ENCODE data around the gene IPO4. TPM values are rescaled to one million over a fixed set of nuclear protein-coding genes. Genes with fewer than 3 reads are reported as not detected.

The IPO4 gene
- total RNA-seq, 6 experiments from 2014 or later, result 70.4 to 85.2 (median 79.4) TPM

DNA sequence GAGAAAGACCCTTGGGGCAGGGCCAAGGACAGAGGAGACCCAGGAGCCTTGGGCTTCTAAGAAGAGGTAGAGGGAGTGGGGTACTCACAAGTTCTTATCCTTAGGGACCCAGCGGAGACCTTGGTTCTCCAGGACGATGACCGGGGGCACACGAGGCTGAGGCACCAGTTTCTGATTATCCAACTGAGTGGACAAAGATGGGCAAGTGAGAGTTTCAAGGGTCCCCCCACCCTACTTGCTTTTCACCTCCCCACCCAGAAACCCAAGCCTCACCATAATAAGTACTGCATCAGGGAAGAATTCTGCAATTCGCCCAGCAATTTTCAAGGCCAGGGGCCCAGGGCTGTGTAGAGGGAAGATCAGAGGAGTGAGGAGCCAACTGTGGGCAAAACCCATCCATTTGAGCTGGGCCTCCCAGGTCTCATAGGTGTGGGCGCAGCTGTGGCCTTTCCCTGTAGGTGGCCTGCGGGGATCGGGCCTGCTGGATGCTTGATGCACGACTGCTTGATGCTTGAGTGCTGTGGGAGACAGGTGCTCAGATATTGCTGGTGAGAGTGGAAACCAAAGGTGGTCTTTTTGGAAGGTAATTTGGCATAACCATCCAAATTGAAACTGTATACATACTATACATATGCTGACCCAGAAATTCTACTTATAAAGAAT, 49.2 kb downstream of the IPO4 start:
- H3K36me3 Mint-ChIP-seq (ENCODE audit: low read depth), result peaks cover 40% of the 10 kb centered on the region
- no peak for DNase-seq
- no peaks in the 10 kb centered on the region for H3K9me3 Mint-ChIP-seq
- H3K4me3 Mint-ChIP-seq, result peak overlapping the region; percentile 95
- TF ChIP-seq, protein P1, sequence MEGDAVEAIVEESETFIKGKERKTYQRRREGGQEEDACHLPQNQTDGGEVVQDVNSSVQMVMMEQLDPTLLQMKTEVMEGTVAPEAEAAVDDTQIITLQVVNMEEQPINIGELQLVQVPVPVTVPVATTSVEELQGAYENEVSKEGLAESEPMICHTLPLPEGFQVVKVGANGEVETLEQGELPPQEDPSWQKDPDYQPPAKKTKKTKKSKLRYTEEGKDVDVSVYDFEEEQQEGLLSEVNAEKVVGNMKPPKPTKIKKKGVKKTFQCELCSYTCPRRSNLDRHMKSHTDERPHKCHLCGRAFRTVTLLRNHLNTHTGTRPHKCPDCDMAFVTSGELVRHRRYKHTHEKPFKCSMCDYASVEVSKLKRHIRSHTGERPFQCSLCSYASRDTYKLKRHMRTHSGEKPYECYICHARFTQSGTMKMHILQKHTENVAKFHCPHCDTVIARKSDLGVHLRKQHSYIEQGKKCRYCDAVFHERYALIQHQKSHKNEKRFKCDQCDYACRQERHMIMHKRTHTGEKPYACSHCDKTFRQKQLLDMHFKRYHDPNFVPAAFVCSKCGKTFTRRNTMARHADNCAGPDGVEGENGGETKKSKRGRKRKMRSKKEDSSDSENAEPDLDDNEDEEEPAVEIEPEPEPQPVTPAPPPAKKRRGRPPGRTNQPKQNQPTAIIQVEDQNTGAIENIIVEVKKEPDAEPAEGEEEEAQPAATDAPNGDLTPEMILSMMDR (IDR thresholded peaks at IDR 0.05), result no peak; the same call in 1 of the 2 replicates
- H3K27me3 Mint-ChIP-seq (ENCODE audit: insufficient read depth), result peaks cover 6% of the 10 kb centered on the region
- no peak overlapping the region; the same call in 1 of the 2 replicates for H3K27ac Mint-ChIP-seq
- peaks cover 64% of the 10 kb centered on the region for H3K4me1 Mint-ChIP-seq (ENCODE audit: low read depth)

DNA sequence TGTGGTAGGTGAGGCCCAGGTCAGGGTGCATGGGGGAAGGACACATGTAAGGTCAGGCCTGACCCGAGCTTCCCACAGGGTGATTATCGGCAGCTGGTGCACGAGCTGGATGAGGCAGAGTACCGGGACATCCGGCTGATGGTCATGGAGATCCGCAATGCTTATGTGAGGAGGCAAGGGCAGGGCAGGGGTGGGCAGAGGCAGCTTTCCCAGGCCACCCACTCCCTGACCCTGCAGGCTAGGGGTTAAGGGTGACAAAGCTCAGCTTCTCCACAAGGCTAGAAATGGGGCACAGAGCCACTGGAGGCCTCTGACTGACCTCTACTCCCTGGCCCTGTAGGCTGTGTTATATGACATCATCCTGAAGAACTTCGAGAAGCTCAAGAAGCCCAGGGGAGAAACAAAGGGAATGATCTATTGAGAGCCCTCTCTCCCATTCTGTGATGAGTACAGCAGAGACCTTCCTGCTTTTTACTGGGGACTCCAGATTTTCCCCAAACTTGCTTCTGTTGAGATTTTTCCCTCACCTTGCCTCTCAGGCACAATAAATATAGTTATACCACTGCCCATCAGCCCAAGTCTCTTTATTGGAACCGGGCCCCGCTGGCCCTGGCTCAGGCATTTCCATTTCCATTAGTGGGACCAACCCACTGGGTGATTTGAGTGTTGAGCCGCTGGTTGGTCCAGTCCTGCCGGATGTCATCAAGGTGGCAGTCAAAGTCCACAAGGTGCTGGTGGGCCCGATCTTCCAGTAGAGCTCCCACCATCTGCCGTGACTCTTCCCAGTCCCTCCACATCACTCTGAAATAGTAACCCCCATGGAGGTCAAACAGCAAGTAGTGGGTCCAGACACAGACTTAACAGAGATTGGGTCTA, 50.0 kb downstream of the IPO4 start:
- TF ChIP-seq, protein P1 (IDR thresholded peaks at IDR 0.05), result no peak
- peaks cover 56% of the 10 kb centered on the region for H3K4me1 Mint-ChIP-seq (ENCODE audit: low read depth)
- H3K4me3 Mint-ChIP-seq, result peak overlapping the region; percentile 95

DNA sequence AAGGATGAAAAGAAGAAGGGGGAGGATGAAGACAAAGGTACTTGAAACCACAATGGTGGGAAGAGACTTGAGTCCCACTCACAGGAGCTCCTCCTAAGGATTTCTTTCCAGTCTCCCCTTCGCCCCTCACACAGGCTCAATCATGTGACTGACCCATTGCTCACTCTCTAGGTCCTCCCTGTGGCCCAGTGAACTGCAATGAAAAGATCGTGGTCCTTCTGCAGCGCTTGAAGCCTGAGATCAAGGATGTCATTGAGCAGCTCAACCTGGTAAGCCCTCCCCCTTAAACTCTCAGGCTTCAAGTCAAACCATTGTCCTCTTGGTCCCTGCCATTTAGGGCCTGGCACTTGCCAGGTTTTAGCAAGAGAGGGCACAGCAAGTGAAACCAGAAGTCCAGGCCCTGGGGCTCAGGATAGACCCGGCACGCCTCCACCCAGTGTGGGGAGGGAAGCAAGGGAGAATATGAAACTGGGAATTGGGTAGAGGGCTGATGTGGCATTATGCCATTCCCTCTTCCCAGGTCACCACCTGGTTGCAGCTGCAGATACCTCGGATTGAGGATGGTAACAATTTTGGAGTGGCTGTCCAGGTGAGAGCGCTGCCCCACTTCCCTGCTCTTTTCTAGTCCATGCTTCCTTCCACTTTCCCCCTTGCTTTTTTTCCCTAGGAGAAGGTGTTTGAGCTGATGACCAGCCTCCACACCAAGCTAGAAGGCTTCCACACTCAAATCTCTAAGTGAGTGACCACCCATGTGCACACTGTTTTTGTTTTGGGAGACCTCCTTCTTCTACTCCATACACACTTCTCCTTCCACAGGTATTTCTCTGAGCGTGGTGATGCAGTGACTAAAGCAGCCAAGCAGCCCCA, 50.9 kb downstream of the IPO4 start:
- TF ChIP-seq, protein P1 (IDR thresholded peaks at IDR 0.05), result no peak
- peaks cover 6% of the 10 kb centered on the region for H3K27me3 Mint-ChIP-seq (ENCODE audit: insufficient read depth)
- no peak overlapping the region for H3K4me3 Mint-ChIP-seq
- no peak for DNase-seq
- no peaks in the 10 kb centered on the region for H3K9me3 Mint-ChIP-seq
- peaks cover 47% of the 10 kb centered on the region for H3K4me1 Mint-ChIP-seq (ENCODE audit: low read depth)
- peaks cover 29% of the 10 kb centered on the region for H3K36me3 Mint-ChIP-seq (ENCODE audit: low read depth)
- no peak overlapping the region for H3K27ac Mint-ChIP-seq

More for the DNA sequence above, 50.0 kb downstream of the IPO4 start:
- Mint-ChIP-seq H3K27me3 (ENCODE audit: insufficient read depth) (peaks cover 6% of the 10 kb centered on the region), H3K36me3 (ENCODE audit: low read depth) (peaks cover 36% of the 10 kb centered on the region), H3K9me3 (no peaks in the 10 kb centered on the region), H3K27ac (peak overlapping the region; percentile 36; the same call in 1 of the 2 replicates)
- no peak for DNase-seq

DNA sequence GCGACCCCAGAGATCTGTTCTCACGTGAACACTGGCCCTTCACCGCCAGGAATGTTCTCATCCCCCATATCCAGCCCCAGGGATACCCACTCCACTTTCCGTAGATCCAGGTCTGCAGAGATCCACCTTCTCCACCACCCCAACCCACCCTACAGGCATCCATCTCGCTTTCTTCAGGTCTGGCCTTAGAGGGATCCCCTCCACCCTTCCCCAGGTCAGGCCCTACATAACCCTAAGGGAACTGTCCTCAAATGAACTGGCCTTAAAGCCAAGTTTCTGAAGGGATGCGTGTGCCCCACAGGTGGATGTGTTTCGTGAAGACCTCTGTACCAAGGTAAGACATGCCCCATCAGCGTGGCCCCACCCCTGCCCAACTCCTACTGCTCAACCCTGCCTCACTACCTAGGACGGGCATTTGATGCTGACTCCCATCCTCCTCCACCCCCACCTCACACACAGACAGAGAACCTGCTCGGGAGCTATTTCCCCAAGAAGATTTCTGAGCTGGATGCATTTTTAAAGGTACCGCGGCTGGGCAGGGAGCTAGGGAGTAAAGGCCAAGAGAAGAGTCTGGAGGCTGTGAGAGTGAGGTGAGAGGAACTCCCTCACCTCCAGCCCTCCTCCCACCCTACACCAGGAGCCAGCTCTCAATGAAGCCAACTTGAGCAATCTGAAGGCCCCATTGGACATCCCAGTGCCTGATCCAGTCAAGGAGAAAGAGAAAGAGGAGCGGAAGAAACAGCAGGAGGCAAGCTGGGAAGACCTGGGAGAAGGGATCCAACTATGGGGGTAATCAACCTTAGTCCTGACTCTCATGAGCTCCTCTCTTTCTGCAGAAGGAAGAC, 51.7 kb downstream of the IPO4 start:
- DNase-seq, result no peak
- Mint-ChIP-seq H3K4me3 (peak overlapping the region; percentile 85), H3K27me3 (ENCODE audit: insufficient read depth) (peaks cover 6% of the 10 kb centered on the region), H3K36me3 (ENCODE audit: low read depth) (peaks cover 29% of the 10 kb centered on the region), H3K4me1 (ENCODE audit: low read depth) (peaks cover 41% of the 10 kb centered on the region), H3K27ac (peak overlapping the region; percentile 78), H3K9me3 (no peaks in the 10 kb centered on the region)
- TF ChIP-seq, protein P1 (IDR thresholded peaks at IDR 0.05), result no peak
